ENCODE results near the gene SCRN1. TPM values are rescaled to one million over a fixed set of nuclear protein-coding genes. Genes with fewer than 3 reads are reported as not detected.

Gene SCRN1
- total RNA-seq, 4 donors from 2014 or later: 15.0 to 24.5 (median 17.3) TPM

DNA sequence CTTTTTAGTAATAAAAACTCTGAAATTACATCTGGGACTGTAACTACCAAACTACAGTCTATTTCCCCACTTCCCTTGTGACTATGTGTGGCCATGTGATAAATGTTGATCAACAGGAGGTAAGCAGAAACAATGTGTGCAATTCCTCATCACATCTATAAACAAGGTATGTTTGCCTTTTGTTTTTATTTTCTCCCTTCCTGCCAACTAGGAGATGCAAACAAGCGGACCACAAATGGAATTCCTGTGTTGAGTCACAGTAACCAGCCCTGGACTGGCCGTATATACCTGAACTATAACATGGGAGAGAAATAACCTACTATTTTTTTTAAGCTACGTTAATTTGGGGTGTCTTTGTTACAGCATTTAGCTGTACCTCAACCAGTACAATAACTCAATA, 52.5 kb downstream of the SCRN1 start:
- intact Hi-C loops (cut with DNase I; ENCODE audit: low total_unique reads) (no loop called here), in situ Hi-C loops (cut with MboI; ENCODE audit: low pct_ligation_motif_present in 1 of 4, low pct_unique_long_range_greater_than_20kb in 1 of 4, low sequenced_read_pairs in 3 of 4) (no loop called here)
- Histone ChIP-seq H3K36me3 (peaks cover 0 to 11% (median 0%) of the 10 kb centered on the region in 4 donors), H3K27me3 (no peaks in the 10 kb centered on the region), H3K4me3 (no peak overlapping the region), H3K27ac (no peak overlapping the region), H3K4me1 (no peaks in the 10 kb centered on the region), H3K9me3 (no peaks in the 10 kb centered on the region)
- WGBS, 2 donors (ENCODE audit: low coverage in 1 of 2): 92 to 93% methylated on average over 3 of the region's 3 CpGs
- TF ChIP-seq, protein P1, sequence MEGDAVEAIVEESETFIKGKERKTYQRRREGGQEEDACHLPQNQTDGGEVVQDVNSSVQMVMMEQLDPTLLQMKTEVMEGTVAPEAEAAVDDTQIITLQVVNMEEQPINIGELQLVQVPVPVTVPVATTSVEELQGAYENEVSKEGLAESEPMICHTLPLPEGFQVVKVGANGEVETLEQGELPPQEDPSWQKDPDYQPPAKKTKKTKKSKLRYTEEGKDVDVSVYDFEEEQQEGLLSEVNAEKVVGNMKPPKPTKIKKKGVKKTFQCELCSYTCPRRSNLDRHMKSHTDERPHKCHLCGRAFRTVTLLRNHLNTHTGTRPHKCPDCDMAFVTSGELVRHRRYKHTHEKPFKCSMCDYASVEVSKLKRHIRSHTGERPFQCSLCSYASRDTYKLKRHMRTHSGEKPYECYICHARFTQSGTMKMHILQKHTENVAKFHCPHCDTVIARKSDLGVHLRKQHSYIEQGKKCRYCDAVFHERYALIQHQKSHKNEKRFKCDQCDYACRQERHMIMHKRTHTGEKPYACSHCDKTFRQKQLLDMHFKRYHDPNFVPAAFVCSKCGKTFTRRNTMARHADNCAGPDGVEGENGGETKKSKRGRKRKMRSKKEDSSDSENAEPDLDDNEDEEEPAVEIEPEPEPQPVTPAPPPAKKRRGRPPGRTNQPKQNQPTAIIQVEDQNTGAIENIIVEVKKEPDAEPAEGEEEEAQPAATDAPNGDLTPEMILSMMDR (IDR thresholded peaks at IDR 0.05): no peak
- no peak for TF ChIP-seq POLR2A (IDR thresholded peaks at IDR 0.05)
- no peak for TF ChIP-seq EP300 (IDR thresholded peaks at IDR 0.05; ENCODE audit: low read depth)
- TF ChIP-seq POLR2AphosphoS5 (IDR thresholded peaks at IDR 0.05): no peak
- no peak for DNase-seq

DNA sequence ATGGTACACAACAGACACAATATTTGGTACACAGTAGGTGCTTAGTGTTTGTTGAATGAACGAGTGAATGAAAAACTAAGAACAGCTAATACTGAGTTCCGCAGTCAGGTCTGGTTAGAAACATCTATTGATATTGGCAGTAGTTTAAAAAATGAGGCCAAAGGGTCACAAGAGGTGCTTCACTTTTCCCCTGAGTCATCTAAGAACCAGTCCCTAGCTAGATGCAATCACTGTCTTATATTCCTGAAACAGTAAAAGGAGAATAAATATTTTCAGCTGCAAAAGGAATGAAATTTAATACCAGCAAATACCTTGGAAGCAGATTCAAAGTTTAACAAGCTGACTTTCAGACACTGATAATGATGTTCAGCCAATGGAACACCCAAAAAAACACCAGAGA, 54.5 kb downstream of the SCRN1 start:
- H3K36me3 ChIP-seq: peaks cover 0 to 7% (median 0%) of the 10 kb centered on the region in 4 donors
- 86 to 90% methylated on average over 2 of the region's 2 CpGs for WGBS, 2 donors (ENCODE audit: low coverage in 1 of 2)
- in situ Hi-C loops (cut with MboI; ENCODE audit: low pct_ligation_motif_present in 1 of 4, low pct_unique_long_range_greater_than_20kb in 1 of 4, low sequenced_read_pairs in 3 of 4): no loop called here
- DNase-seq: no peak
- H3K9me3 ChIP-seq: no peaks in the 10 kb centered on the region
- no peak overlapping the region for H3K4me3 ChIP-seq
- no peaks in the 10 kb centered on the region for H3K4me1 ChIP-seq
- intact Hi-C loops (cut with DNase I; ENCODE audit: low total_unique reads): no loop called here
- TF ChIP-seq, protein P1 (IDR thresholded peaks at IDR 0.05): no peak
- TF ChIP-seq EP300 (IDR thresholded peaks at IDR 0.05; ENCODE audit: low read depth) (no peak), POLR2A (IDR thresholded peaks at IDR 0.05) (no peak), POLR2AphosphoS5 (IDR thresholded peaks at IDR 0.05) (no peak)
- H3K27ac ChIP-seq: no peak overlapping the region
- no peaks in the 10 kb centered on the region for H3K27me3 ChIP-seq

DNA sequence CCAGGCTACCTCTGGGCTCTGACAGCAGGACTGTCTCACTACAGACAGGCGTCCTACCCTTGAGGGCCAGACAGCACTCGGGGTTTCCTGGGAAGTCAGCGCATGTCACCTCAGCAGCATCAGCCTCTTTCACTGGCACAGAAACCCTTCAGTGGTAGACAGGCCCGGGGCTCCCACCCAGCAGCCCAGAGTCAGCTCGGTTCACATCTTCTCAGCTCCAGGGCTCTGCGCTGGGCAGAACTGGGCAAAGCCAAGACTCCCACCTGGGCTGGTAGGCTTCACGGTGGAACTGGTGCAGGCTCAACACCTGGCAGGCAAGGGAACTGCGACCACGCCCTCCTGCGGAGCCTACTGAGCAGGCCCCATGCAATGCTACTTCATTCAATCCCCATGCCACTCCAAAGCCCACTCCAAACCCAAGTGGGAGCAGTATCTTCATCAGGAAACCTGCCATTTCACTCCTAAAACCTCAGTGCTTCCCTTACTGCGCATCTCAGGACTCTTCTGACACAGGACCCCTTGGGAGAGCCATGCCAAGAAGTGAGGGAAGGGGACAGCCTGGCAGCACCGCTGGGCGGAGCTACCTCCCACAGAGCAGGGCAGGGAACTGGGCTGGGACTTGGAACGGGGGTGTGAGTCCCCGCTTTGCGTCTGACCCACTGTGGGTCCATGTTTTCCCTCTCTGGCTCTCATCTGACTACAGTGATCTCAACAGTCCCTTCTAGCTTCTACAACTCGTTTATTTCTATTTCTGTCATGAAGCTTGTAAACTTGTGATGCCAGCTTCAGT, 60.4 kb downstream of the SCRN1 start:
- in situ Hi-C loops (cut with MboI; ENCODE audit: low pct_ligation_motif_present in 1 of 4, low pct_unique_long_range_greater_than_20kb in 1 of 4, low sequenced_read_pairs in 3 of 4): no loop called here
- peaks cover 0 to 2% (median 0%) of the 10 kb centered on the region in 4 donors for H3K36me3 ChIP-seq
- H3K27ac ChIP-seq: no peak overlapping the region
- H3K9me3 ChIP-seq: no peaks in the 10 kb centered on the region
- no peak overlapping the region for H3K4me3 ChIP-seq
- 80% methylated on average over 15 of the region's 17 CpGs; no CpG with 5 or more reads in 1 of the 2 donors for WGBS, 2 donors (ENCODE audit: low coverage in 1 of 2)
- intact Hi-C loops (cut with DNase I; ENCODE audit: low total_unique reads): loop anchor here (10.0 kb wide), 1 partner anchor 164 kb away; no protein-coding TSS in a partner anchor
- H3K4me1 ChIP-seq: no peaks in the 10 kb centered on the region
- DNase-seq: no peak
- TF ChIP-seq EP300 (IDR thresholded peaks at IDR 0.05; ENCODE audit: low read depth) (no peak), POLR2A (IDR thresholded peaks at IDR 0.05) (no peak), POLR2AphosphoS5 (IDR thresholded peaks at IDR 0.05) (no peak)
- TF ChIP-seq, protein P1 (IDR thresholded peaks at IDR 0.05): no peak
- H3K27me3 ChIP-seq: no peaks in the 10 kb centered on the region

DNA sequence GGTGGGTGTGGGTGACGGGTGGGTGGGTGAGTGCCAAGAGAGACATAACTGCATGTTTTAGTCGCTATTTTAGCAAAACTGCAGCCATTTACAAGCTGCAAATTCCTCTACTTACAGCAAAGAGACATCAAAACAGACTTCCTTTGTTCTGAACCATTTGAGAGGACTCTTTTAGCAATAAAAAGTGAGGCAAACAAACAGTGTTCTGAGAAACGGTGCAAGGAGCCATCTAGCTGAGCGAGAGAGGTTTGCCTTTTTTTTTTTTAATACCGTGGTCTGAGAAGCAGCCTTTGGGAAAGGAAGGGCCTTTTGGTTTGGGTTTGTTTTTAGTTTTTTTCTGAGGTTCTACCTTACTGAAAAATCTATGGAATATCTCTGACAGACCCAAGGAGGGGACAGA, 62.9 kb downstream of the SCRN1 start:
- WGBS, 2 donors (ENCODE audit: low coverage in 1 of 2): 49 to 58% methylated on average over 3 to 5 of the region's 5 CpGs
- in situ Hi-C loops (cut with MboI; ENCODE audit: low pct_ligation_motif_present in 1 of 4, low pct_unique_long_range_greater_than_20kb in 1 of 4, low sequenced_read_pairs in 3 of 4) (no loop called here), intact Hi-C loops (cut with DNase I; ENCODE audit: low total_unique reads) (loop anchor here (10.0 kb wide), 1 partner anchor 162 kb away; no protein-coding TSS in a partner anchor)
- DNase-seq: no peak
- no peak overlapping the region for H3K4me3 ChIP-seq
- H3K36me3 ChIP-seq: no peaks in the 10 kb centered on the region
- TF ChIP-seq, protein P1 (IDR thresholded peaks at IDR 0.05): no peak
- H3K9me3 ChIP-seq: no peaks in the 10 kb centered on the region
- no peaks in the 10 kb centered on the region for H3K27me3 ChIP-seq
- no peaks in the 10 kb centered on the region for H3K4me1 ChIP-seq
- no peak overlapping the region for H3K27ac ChIP-seq
